Sigmoid colon (tissue), 7 donors: ENCODE measurements around the gene SATL1. TPM values are rescaled to one million over a fixed set of nuclear protein-coding genes. Genes with fewer than 3 reads are reported as not detected.
"Not testable (repeated sequence)": the region's sequence is repeated elsewhere in the genome, so short reads cannot be mapped to it uniquely, and the experiment has no call there.

Experiments used
- DNase-seq: peaks from one replicate; pipeline ENCODE4 v3.0.0-alpha.2; 2019
- H3K27ac ChIP-seq, 4 donors: fragments of 200-600 bp; sonication (generic); one replicate each; pipeline ENCODE4 v1.5.1; 2016 to 2019; ENCODE audit warnings: mild to moderate bottlenecking in 1 of 4
- H3K27me3 ChIP-seq, 3 donors: fragments of 200-600 bp; sonication (generic); one replicate each; pipeline ENCODE4 v1.5.1; 2019; ENCODE audit warnings: mild to moderate bottlenecking in 1 of 3
- H3K36me3 ChIP-seq, 4 donors: fragments of 200-600 bp; sonication (generic); one replicate each; pipeline ENCODE4 v1.5.1; 2016 to 2019
- H3K4me1 ChIP-seq, 4 donors: fragments of 200-600 bp; sonication (generic); one replicate each; pipeline ENCODE4 v1.5.1; 2017 to 2019
- H3K4me3 ChIP-seq, 4 donors: fragments of 200-600 bp; sonication (generic); one replicate each; pipeline ENCODE4 v1.5.1; 2017 to 2019; ENCODE audit warnings: mild to moderate bottlenecking in 2 of 4, moderate library complexity in 1 of 4
- H3K9me3 ChIP-seq, 4 donors: fragments of 200-600 bp in 3 of 4; sonication (generic) in 3 of 4; one replicate each; pipeline versions ENCODE4 v1.5.1 to v1.6.1; 2013 to 2019
- CTCF ChIP-seq, 4 experiments: fragments of 450-650 bp in 3 of 4; fragments of 200-600 bp in 1 of 4; IDR thresholded peaks; one replicate each; pipeline ENCODE4 v1.5.1; 2016 to 2019; ENCODE audit warnings: antibody characterized with exemption in 4 of 4, mild to moderate bottlenecking in 3 of 4, moderate library complexity in 2 of 4
- EP300 ChIP-seq, 4 donors: sonication (generic); formaldehyde crosslinking; IDR thresholded peaks; one replicate each; pipeline ENCODE4 v1.6.1; 2017; ENCODE audit warnings: antibody characterized with exemption in 4 of 4
- POLR2A ChIP-seq, 2 donors: fragments of 450-650 bp; IDR thresholded peaks; one replicate each; pipeline ENCODE4 v1.6.1; 2016; ENCODE audit warnings: antibody characterized with exemption in 2 of 2, mild to moderate bottlenecking in 2 of 2, moderate library complexity in 2 of 2
- POLR2AphosphoS5 ChIP-seq, 4 donors: sonication (generic); formaldehyde crosslinking; IDR thresholded peaks; one replicate each; pipeline ENCODE4 v1.6.1; 2017; ENCODE audit warnings: antibody characterized with exemption in 4 of 4
- WGBS, 2 donors: extraction: QIAGEN DNeasy Blood & Tissue Kit; methylation state at CpG; one replicate each; pipeline ENCODE4 v1.1.7; 2013; 5-methylcytosine and 5-hydroxymethylcytosine counted together
- intact Hi-C: fragments of 100-400 bp; cut with DNase I; formaldehyde crosslinking; loops from one replicate; pipeline ENCODE4 v1.15.1; 2023
- polyA plus RNA-seq, 3 donors: library from polyadenylated mRNA; stranded (reverse); fragments of 200-250 nt; gene quantifications; one replicate each; pipeline ENCODE4 v1.2.3, GENCODE V29; 2013
- total RNA-seq, 4 donors: library from RNA; depleted of rRNA; stranded (reverse); fragments of >200 nt; gene quantifications; one replicate each; pipeline ENCODE4 v1.1.0, GENCODE V29; 2016
- donor health status: healthy with polysubstance abuse.
- donor health status: Bipolar disorder and iron deficiency.
- donor health status: healthy.

SATL1 gene
- total and polyA plus RNA-seq, 7 donors: not detected

- no peak overlapping the region for H3K4me3 ChIP-seq
- intact Hi-C loops: no loop called here
- 96 to 100% methylated on average over 5 of the region's 5 CpGs for WGBS, 2 donors
- H3K4me1 ChIP-seq: no peaks in the 10 kb centered on the region
- H3K9me3 ChIP-seq: no peaks in the 10 kb centered on the region
- H3K27ac ChIP-seq: no peak overlapping the region
- no peak for TF ChIP-seq CTCF (IDR thresholded peaks at IDR 0.05)
- TF ChIP-seq POLR2AphosphoS5 (IDR thresholded peaks at IDR 0.05): no peak
- TF ChIP-seq EP300 (IDR thresholded peaks at IDR 0.05): no peak
- TF ChIP-seq POLR2A (IDR thresholded peaks at IDR 0.05): no peak
- no peaks in the 10 kb centered on the region for H3K27me3 ChIP-seq
- H3K36me3 ChIP-seq: peaks cover 0 to 5% (median 0%) of the 10 kb centered on the region in 4 donors
- DNase-seq: no peak
Observed at GRCh38 chrX:85089321-85089840, 154.2 kb downstream of the SATL1 start.

DNA sequence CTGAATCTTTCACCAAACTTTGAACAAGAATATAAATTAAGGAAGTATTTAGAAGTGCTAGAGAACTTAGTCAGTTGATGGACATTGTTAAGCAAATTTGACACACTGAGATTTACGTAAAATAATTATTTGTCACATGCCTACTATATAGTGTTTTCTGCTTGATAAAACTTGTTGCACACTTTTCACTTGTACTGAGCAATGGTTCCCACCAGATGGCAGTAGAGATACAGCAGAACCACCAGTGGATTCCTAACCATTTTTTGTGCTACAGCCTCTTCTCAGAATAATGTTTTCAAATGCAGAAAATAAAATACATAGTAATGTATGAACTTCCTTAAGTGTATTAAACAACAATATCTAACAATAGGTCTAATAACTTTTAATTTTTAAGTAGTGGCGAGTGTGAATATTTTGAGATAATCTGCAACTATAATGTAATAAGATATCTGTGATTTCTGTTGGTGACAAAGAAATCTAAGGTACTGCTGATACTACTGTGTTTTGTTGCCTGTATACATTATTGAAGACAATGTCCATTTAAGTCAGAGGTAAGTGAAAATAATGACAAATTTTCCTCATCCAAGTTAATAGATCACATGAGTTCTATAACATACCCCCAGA, 158.7 kb downstream of the SATL1 start:
- H3K36me3 ChIP-seq: no peaks in the 10 kb centered on the region
- WGBS, 2 donors: 71 to 81% methylated on average over 2 of the region's 2 CpGs
- DNase-seq: no peak
- H3K4me1 ChIP-seq: no peaks in the 10 kb centered on the region
- intact Hi-C loops: no loop called here
- no peak overlapping the region for H3K27ac ChIP-seq
- no peaks in the 10 kb centered on the region for H3K27me3 ChIP-seq
- H3K4me3 ChIP-seq: no peak overlapping the region
- no peaks in the 10 kb centered on the region for H3K9me3 ChIP-seq
- TF ChIP-seq POLR2AphosphoS5 (IDR thresholded peaks at IDR 0.05) (no peak), CTCF (IDR thresholded peaks at IDR 0.05) (peak in 2 of 4 experiments; percentile 36 to 54)

DNA sequence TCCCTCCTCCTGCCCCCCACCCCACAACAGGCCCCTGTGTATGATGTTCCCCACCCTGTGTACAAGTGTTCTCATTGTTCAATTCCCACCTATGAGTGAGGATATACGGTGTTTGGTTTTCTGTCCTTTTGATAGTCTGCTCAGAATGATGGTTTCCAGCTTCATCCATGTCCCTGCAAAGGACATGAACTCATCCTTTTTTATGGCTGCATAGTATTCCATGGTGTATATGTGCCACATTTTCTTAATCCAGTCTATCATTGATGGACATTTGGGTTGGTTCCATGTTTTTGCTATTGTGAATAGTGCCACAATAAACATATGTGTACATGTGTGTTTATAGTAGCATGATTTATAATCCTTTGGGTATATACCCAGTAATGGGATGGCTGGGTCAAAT, 166.3 kb downstream of the SATL1 start:
- H3K27ac ChIP-seq, H3K27me3 ChIP-seq, DNase-seq, H3K9me3 ChIP-seq, intact Hi-C loops, H3K4me1 ChIP-seq, H3K4me3 ChIP-seq, H3K36me3 ChIP-seq: not testable (repeated sequence)
- 95 to 97% methylated on average over 1 of the region's 1 CpG for WGBS, 2 donors

GRCh38 chrX:85065512-85066198, 177.9 kb downstream of the SATL1 start:
- intact Hi-C loops: no loop called here
- no peak overlapping the region for H3K4me3 ChIP-seq
- H3K27ac ChIP-seq: no peak overlapping the region
- DNase-seq: no peak
- H3K36me3 ChIP-seq: peaks cover 0 to 10% (median 0%) of the 10 kb centered on the region in 4 donors
- H3K9me3 ChIP-seq: no peaks in the 10 kb centered on the region
- TF ChIP-seq POLR2AphosphoS5 (IDR thresholded peaks at IDR 0.05): no peak
- no peak for TF ChIP-seq CTCF (IDR thresholded peaks at IDR 0.05)
- no peak for TF ChIP-seq EP300 (IDR thresholded peaks at IDR 0.05)
- TF ChIP-seq POLR2A (IDR thresholded peaks at IDR 0.05): no peak
- H3K27me3 ChIP-seq: no peaks in the 10 kb centered on the region
- H3K4me1 ChIP-seq: no peaks in the 10 kb centered on the region
- 69 to 70% methylated on average over 4 of the region's 4 CpGs for WGBS, 2 donors

- Histone ChIP-seq H3K4me1 (peaks cover 0 to 11% (median 0%) of the 10 kb centered on the region in 4 donors), H3K27me3 (no peaks in the 10 kb centered on the region), H3K36me3 (no peaks in the 10 kb centered on the region), H3K9me3 (no peaks in the 10 kb centered on the region), H3K27ac (peak overlapping the region in 1 of 4 donors; percentile 53), H3K4me3 (no peak overlapping the region)
- WGBS, 2 donors: 55 to 63% methylated on average over 2 of the region's 2 CpGs
- no peak for DNase-seq
- TF ChIP-seq CTCF (IDR thresholded peaks at IDR 0.05): peak in 2 of 4 experiments; percentile 23 to 33
- TF ChIP-seq EP300 (IDR thresholded peaks at IDR 0.05): no peak
- no peak for TF ChIP-seq POLR2A (IDR thresholded peaks at IDR 0.05)
- TF ChIP-seq POLR2AphosphoS5 (IDR thresholded peaks at IDR 0.05): no peak
- intact Hi-C loops: loop anchor here (5.0 kb wide), 1 partner anchor 320 kb away; no protein-coding TSS in a partner anchor
Observed at GRCh38 chrX:85052636-85053343, 190.8 kb downstream of the SATL1 start.
